H1 (cell line): ENCODE measurements around the gene KLF9. TPM values are rescaled to one million over a fixed set of nuclear protein-coding genes. Genes with fewer than 3 reads are reported as not detected.

Experiments used
- CTCF ChIA-PET: fragments of 300-600 bp; sonication (Branson Sonifier 250); formaldehyde crosslinking; loops from one replicate; lab custom pipeline; 2021; ENCODE audit not compliant: partially characterized antibody; lab: Charles Lee
- POLR2A ChIA-PET: fragments of 300-600 bp; sonication (Branson Sonifier 250); formaldehyde crosslinking; loops from one replicate; lab custom pipeline; 2021; ENCODE audit warnings: inconsistent platforms; ENCODE audit not compliant: partially characterized antibody; lab: Charles Lee
- DNase-seq, 2 experiments: peaks; one replicate each; pipeline versions ENCODE4 v3.0.0 to v3.0.0-alpha.2; 2010 to 2022; ENCODE audit warnings: low spot score in 2 of 2, low read depth in 1 of 2, mixed read lengths in 1 of 2
- FAIRE-seq: peaks from 2 replicates; lab custom pipeline; 2011; peaks lifted over from hg19 to GRCh38; lab: Jason Lieb, UNC
- H2AFZ ChIP-seq: 2 replicates; pipeline ENCODE4 v1.8.1; 2012; ENCODE audit warnings: low read length, inconsistent platforms
- H2AK5ac ChIP-seq: 2 replicates; pipeline ENCODE4 v1.6.1; 2013; ENCODE audit warnings: low read depth, low read length
- H2BK120ac ChIP-seq: replicated peaks from 2 replicates; pipeline ENCODE3; 2013; ENCODE audit warnings: low read depth, low read length, inconsistent platforms
- H2BK12ac ChIP-seq: 2 replicates; pipeline ENCODE4 v1.6.1; 2013; ENCODE audit warnings: low read depth, low read length
- H2BK15ac ChIP-seq: 2 replicates; pipeline ENCODE4 v1.6.1; 2013; ENCODE audit warnings: low read length
- H2BK20ac ChIP-seq: 2 replicates; pipeline ENCODE4 v1.6.1; 2013; ENCODE audit warnings: low read length
- H2BK5ac ChIP-seq: 2 replicates; pipeline ENCODE4 v1.6.1; 2013; ENCODE audit warnings: low read depth, low read length
- H3K14ac ChIP-seq: 2 replicates; pipeline ENCODE4 v1.6.1; 2013; ENCODE audit warnings: inconsistent platforms; ENCODE audit not compliant: insufficient read length
- H3K18ac ChIP-seq: 2 replicates; pipeline ENCODE4 v1.6.1; 2013; ENCODE audit warnings: low read length; ENCODE audit errors: extremely low read depth
- H3K23ac ChIP-seq: 2 replicates; pipeline ENCODE4 v1.6.1; 2013; ENCODE audit warnings: inconsistent platforms; ENCODE audit not compliant: insufficient read length
- H3K23me2 ChIP-seq: 2 replicates; pipeline ENCODE4 v1.6.1; 2013; ENCODE audit warnings: low read depth, low read length
- H3K27ac ChIP-seq: 2 replicates; pipeline ENCODE4 v1.6.1; 2011; ENCODE audit warnings: low read depth, low read length, inconsistent platforms
- H3K27me3 ChIP-seq, 4 experiments: replicated peaks in 1 of 4; 1 replicate in 1 of 4; 2 replicates in 3 of 4; pipeline versions ENCODE4 v1.6.1 to v1.8.1; 2011 to 2013; ENCODE audit warnings: low read length in 3 of 4, mild to moderate bottlenecking in 3 of 4, inconsistent platforms in 2 of 4, mixed read lengths in 2 of 4, moderate library complexity in 1 of 4; ENCODE audit not compliant: control insufficient read depth in 3 of 4, insufficient read depth in 3 of 4; ENCODE audit errors: extremely low read depth in 1 of 4
- H3K36me3 ChIP-seq, 4 experiments: 2 replicates each; pipeline versions ENCODE4 v1.6.1 to v1.8.1; 2011 to 2013; ENCODE audit warnings: mild to moderate bottlenecking in 4 of 4, low read length in 3 of 4, moderate library complexity in 2 of 4, control low read depth in 1 of 4, inconsistent platforms in 1 of 4; ENCODE audit not compliant: insufficient read depth in 4 of 4, control insufficient read depth in 2 of 4
- H3K4ac ChIP-seq: replicated peaks from 2 replicates; pipeline ENCODE3; 2013; ENCODE audit warnings: low read length, low read depth, mixed read lengths, inconsistent platforms; ENCODE audit not compliant: insufficient read length
- H3K4me1 ChIP-seq, 4 experiments: replicated peaks in 1 of 4; 1 replicate in 1 of 4; 2 replicates in 3 of 4; pipeline versions ENCODE4 v1.6.1 to v1.8.1; 2011 to 2013; ENCODE audit warnings: low read length in 3 of 4, inconsistent platforms in 2 of 4, mixed read lengths in 1 of 4; ENCODE audit not compliant: insufficient read depth in 4 of 4, control insufficient read depth in 3 of 4
- H3K4me2 ChIP-seq, 2 experiments: 2 replicates each; pipeline versions ENCODE4 v1.6.1 to v1.8.1; 2011 to 2013; ENCODE audit warnings: low read depth in 2 of 2, low read length in 2 of 2, control low read depth in 1 of 2, inconsistent platforms in 1 of 2, mild to moderate bottlenecking in 1 of 2; ENCODE audit not compliant: insufficient read depth in 1 of 2
- H3K4me3 ChIP-seq, 4 experiments: fragments of 200-600, 300-600 bp in 1 of 4; sonication (generic), shearing (Covaris generic), sonication (Bioruptor Twin) in 1 of 4; 2 replicates each; pipeline versions ENCODE4 v1.5.1 to v1.8.1; 2011 to 2016; ENCODE audit warnings: low read length in 4 of 4, low read depth in 3 of 4, control low read depth in 2 of 4, inconsistent platforms in 2 of 4, mild to moderate bottlenecking in 2 of 4, mixed read lengths in 1 of 4, moderate library complexity in 1 of 4; ENCODE audit not compliant: insufficient read depth in 2 of 4; ENCODE audit errors: extremely low read depth in 1 of 4
- H3K56ac ChIP-seq: replicated peaks from 2 replicates; pipeline ENCODE3; 2013; ENCODE audit warnings: low read depth, mild to moderate bottlenecking, mixed read lengths, low read length, inconsistent platforms; ENCODE audit not compliant: insufficient read length
- H3K79me1 ChIP-seq: 2 replicates; pipeline ENCODE4 v1.6.1; 2013; ENCODE audit warnings: low read depth, low read length, control low read depth
- H3K79me2 ChIP-seq, 2 experiments: 2 replicates each; pipeline versions ENCODE4 v1.6.1 to v1.8.1; 2012 to 2013; ENCODE audit warnings: low read length in 2 of 2, mild to moderate bottlenecking in 2 of 2, inconsistent platforms in 1 of 2; ENCODE audit not compliant: insufficient read depth in 2 of 2, control insufficient read depth in 1 of 2
- H3K9ac ChIP-seq, 4 experiments: replicated peaks in 1 of 4; 1 replicate in 1 of 4; 2 replicates in 3 of 4; pipeline versions ENCODE4 v1.6.1 to v1.8.1; 2011 to 2013; ENCODE audit warnings: low read depth in 3 of 4, low read length in 3 of 4, control low read depth in 2 of 4, mild to moderate bottlenecking in 2 of 4, moderate library complexity in 2 of 4, inconsistent platforms in 1 of 4; ENCODE audit errors: extremely low read depth in 1 of 4
- H3K9me3 ChIP-seq, 2 experiments: 2 replicates each; pipeline versions ENCODE4 v1.6.1 to v1.8.1; 2012 to 2013; ENCODE audit warnings: mild to moderate bottlenecking in 2 of 2, moderate library complexity in 2 of 2, control low read depth in 1 of 2, inconsistent platforms in 1 of 2, low read depth in 1 of 2, low read length in 1 of 2, mixed read lengths in 1 of 2; ENCODE audit not compliant: insufficient read depth in 2 of 2
- H4K20me1 ChIP-seq, 2 experiments: replicated peaks in 1 of 2; 2 replicates each; pipeline versions ENCODE3 to v1.8.1; 2011 to 2013; ENCODE audit warnings: inconsistent platforms in 2 of 2, low read length in 2 of 2, mild to moderate bottlenecking in 1 of 2; ENCODE audit not compliant: insufficient read depth in 2 of 2, control insufficient read depth in 1 of 2
- H4K5ac ChIP-seq: 2 replicates; pipeline ENCODE4 v1.6.1; 2013; ENCODE audit warnings: low read length, low read depth, mixed read lengths, inconsistent platforms; ENCODE audit not compliant: insufficient read length
- H4K8ac ChIP-seq: 2 replicates; pipeline ENCODE4 v1.8.0; 2013; ENCODE audit warnings: mild to moderate bottlenecking, moderate library complexity, low read length, inconsistent platforms; ENCODE audit not compliant: insufficient read depth; ENCODE audit errors: extremely low read depth
- H4K91ac ChIP-seq: replicated peaks from 2 replicates; pipeline ENCODE3; 2013; ENCODE audit warnings: low read length, mixed read lengths, inconsistent platforms; ENCODE audit not compliant: insufficient read length
- ATF2 ChIP-seq: IDR thresholded peaks from 2 replicates; pipeline ENCODE4 v1.6.1; 2012; ENCODE audit warnings: low read length, inconsistent platforms
- BACH1 ChIP-seq: IDR thresholded peaks from 2 replicates; pipeline ENCODE4 v1.6.1; 2012; ENCODE audit warnings: low read length, improper control_type of control experiment
- EZH2 ChIP-seq: fragments of 200-600 bp; sonication (generic); IDR thresholded peaks from 2 replicates; pipeline ENCODE4 v1.7.1; 2012; ENCODE audit warnings: low read depth, mild to moderate bottlenecking, moderate library complexity, low read length, inconsistent platforms; ENCODE audit not compliant: severe bottlenecking
- GTF2F1 ChIP-seq: IDR thresholded peaks from 2 replicates; pipeline ENCODE4 v1.6.1; 2012; ENCODE audit warnings: low read depth, low read length, improper control_type of control experiment, borderline replicate concordance
- HDAC6 ChIP-seq: IDR thresholded peaks from one replicate; pipeline ENCODE4 v1.7.1; 2012; ENCODE audit warnings: low read depth, mild to moderate bottlenecking, inconsistent platforms, low read length, moderate library complexity
- KDM5A ChIP-seq: fragments of 200-600 bp; IDR thresholded peaks from 2 replicates; pipeline ENCODE4 v1.7.1; 2012; ENCODE audit warnings: mild to moderate bottlenecking, low read length, inconsistent platforms, mixed read lengths
- RXRA ChIP-seq: IDR thresholded peaks from 2 replicates; pipeline ENCODE4 v1.6.1; 2011; ENCODE audit warnings: low read depth, mild to moderate bottlenecking, low read length, moderate library complexity; ENCODE audit not compliant: insufficient read depth
- SRF ChIP-seq: IDR thresholded peaks from 2 replicates; pipeline ENCODE4 v1.6.1; 2011; ENCODE audit warnings: mild to moderate bottlenecking, low read depth, low read length, moderate library complexity
- TBP ChIP-seq: IDR thresholded peaks from 2 replicates; pipeline ENCODE4 v1.6.1; 2011; ENCODE audit warnings: low read depth, low read length, improper control_type of control experiment
- WGBS, 2 experiments: shearing (Covaris generic) in 1 of 2; methylation state at CpG; one replicate each; pipeline versions ENCODE4 v1.1.6 to v1.1.7; 2013 to 2015; ENCODE audit warnings: low lambda C conversion rate in 2 of 2, mixed read lengths in 2 of 2, inconsistent platforms in 1 of 2, low coverage in 1 of 2, missing lambda C conversion rate in 1 of 2; ENCODE audit not compliant: insufficient replicate concordance in 2 of 2, insufficient coverage in 1 of 2, insufficient read length in 1 of 2; ENCODE audit errors: extremely low coverage in 1 of 2, missing lambda C conversion rate in 1 of 2; 5-methylcytosine and 5-hydroxymethylcytosine counted together
- polyA plus RNA-seq, 7 experiments: library from polyadenylated mRNA; depleted of rRNA in 3 of 7; stranded (reverse) in 5 of 7; unstranded in 2 of 7; fragments of >200 nt in 5 of 7; fragments of 200-250 nt in 2 of 7; gene quantifications; 1 replicate in 5 of 7; 2 replicates in 1 of 7; 4 replicates in 1 of 7; pipeline versions ENCODE4 v1.2.1 to v1.2.3, GENCODE V29; 2011 to 2013; ENCODE audit warnings: missing spikeins in 2 of 7, mixed read lengths in 2 of 7
- total RNA-seq: library from RNA; stranded (reverse); fragmentation: NEBNext Ultra II Directional; extraction: Animal tissue kit (Norgen Biotek cat#: 25700); gene quantifications from 2 replicates; pipeline ENCODE4 v1.2.1, GENCODE V29; 2021
- TF ChIP-seq, protein P1 (sequence below), 3 experiments: IDR thresholded peaks; 1 replicate in 2 of 3; 2 replicates in 1 of 3; pipeline versions ENCODE4 v1.5.1 to v1.6.1; 2011; ENCODE audit warnings: low read length in 3 of 3, mild to moderate bottlenecking in 3 of 3, inconsistent platforms in 2 of 3, low read depth in 1 of 3, moderate library complexity in 1 of 3; ENCODE audit not compliant: insufficient read depth in 1 of 3; ENCODE audit errors: control extremely low read depth in 1 of 3

KLF9 gene
- total and polyA plus RNA-seq, 2 of the 8 experiments (the other 6 are each of a cell fraction or from before 2014, with no cell fraction given): 0.47 to 0.82 TPM

- H3K36me3 ChIP-seq: no peaks in the 10 kb centered on the region
- no peak overlapping the region for H3K4me2 ChIP-seq
- H2AK5ac ChIP-seq: no peak overlapping the region
- peaks cover 4 to 8% (median 6%) of the 10 kb centered on the region in 4 experiments; a peak in 4 of 7 replicates for H3K4me1 ChIP-seq
- DNase-seq (no peak), FAIRE-seq (no peak)
- H4K20me1 ChIP-seq: peaks cover 0 to 1% of the 10 kb centered on the region in 2 experiments
- no peak overlapping the region for H2AFZ ChIP-seq
- no peak overlapping the region for H3K4me3 ChIP-seq
- 79% methylated on average over 1 of the region's 1 CpG; no CpG with 5 or more reads in 1 of the 2 experiments for WGBS, 2 experiments
- H2BK120ac ChIP-seq: no peak overlapping the region
- no peak overlapping the region for H2BK5ac ChIP-seq
- ChIA-PET CTCF (interaction anchor here (2.7 to 4.7 kb wide), 2 partner anchors 9 to 12 kb away, joined by 7 to 18 read pairs; no protein-coding TSS in a partner anchor), POLR2A (no interaction called here)
- no peak overlapping the region for H3K56ac ChIP-seq
- no peaks in the 10 kb centered on the region for H3K79me1 ChIP-seq
- H3K27ac ChIP-seq: no peak overlapping the region
- no peak overlapping the region for H3K18ac ChIP-seq
- H4K5ac ChIP-seq: no peak overlapping the region
- H4K8ac ChIP-seq: no peak overlapping the region
- H3K27me3 ChIP-seq: 0 out of 7 replicates have a peak, but pooled peaks cover 0 to 3% (median 0%) of the 10 kb centered on the region in 4 experiments
- no peaks in the 10 kb centered on the region for H3K79me2 ChIP-seq
- H3K9me3 ChIP-seq: no peaks in the 10 kb centered on the region
- no peak overlapping the region for H3K14ac ChIP-seq
- H2BK12ac ChIP-seq: no peak overlapping the region
- no peak overlapping the region for H4K91ac ChIP-seq
- H3K23me2 ChIP-seq: no peaks in the 10 kb centered on the region
- H2BK20ac ChIP-seq: no peak overlapping the region
- no peak overlapping the region for H3K4ac ChIP-seq
- no peak overlapping the region for H3K9ac ChIP-seq
- no peak overlapping the region for H3K23ac ChIP-seq
- H2BK15ac ChIP-seq: no peak overlapping the region
- TF ChIP-seq BACH1 (no peak), GTF2F1 (no peak), ATF2 (no peak), HDAC6 (no peak), TBP (no peak), EZH2 (no peak), SRF (no peak), RXRA (no peak), KDM5A (no peak)
- TF ChIP-seq, protein P1, sequence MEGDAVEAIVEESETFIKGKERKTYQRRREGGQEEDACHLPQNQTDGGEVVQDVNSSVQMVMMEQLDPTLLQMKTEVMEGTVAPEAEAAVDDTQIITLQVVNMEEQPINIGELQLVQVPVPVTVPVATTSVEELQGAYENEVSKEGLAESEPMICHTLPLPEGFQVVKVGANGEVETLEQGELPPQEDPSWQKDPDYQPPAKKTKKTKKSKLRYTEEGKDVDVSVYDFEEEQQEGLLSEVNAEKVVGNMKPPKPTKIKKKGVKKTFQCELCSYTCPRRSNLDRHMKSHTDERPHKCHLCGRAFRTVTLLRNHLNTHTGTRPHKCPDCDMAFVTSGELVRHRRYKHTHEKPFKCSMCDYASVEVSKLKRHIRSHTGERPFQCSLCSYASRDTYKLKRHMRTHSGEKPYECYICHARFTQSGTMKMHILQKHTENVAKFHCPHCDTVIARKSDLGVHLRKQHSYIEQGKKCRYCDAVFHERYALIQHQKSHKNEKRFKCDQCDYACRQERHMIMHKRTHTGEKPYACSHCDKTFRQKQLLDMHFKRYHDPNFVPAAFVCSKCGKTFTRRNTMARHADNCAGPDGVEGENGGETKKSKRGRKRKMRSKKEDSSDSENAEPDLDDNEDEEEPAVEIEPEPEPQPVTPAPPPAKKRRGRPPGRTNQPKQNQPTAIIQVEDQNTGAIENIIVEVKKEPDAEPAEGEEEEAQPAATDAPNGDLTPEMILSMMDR (IDR thresholded peaks at IDR 0.05; ENCODE audit: control extremely low read depth in 1 of 3, insufficient read depth in 1 of 3, low read depth in 1 of 3, low read length in 3 of 3): no peak
These were observed 12.2 kb downstream of the KLF9 start for GRCh38 chr9:70402213-70402612.
